CD4-positive, alpha-beta T cell (primary cell): Measurements from ENCODE around the gene FLII. TPM values are rescaled to one million over a fixed set of nuclear protein-coding genes. Genes with fewer than 3 reads are reported as not detected.

Source experiments
- ATAC-seq: fragments of 200-7000 bp; cut with Tn5 transposase; one replicate; pipeline ENCODE4 v1.10.0; 2022; ENCODE audit warnings: mild to moderate bottlenecking; ENCODE audit not compliant: poor library complexity
- CTCF ChIA-PET: fragments of 350-600 bp; sonication (Branson Sonifier 250); formaldehyde crosslinking; loops from one replicate; lab custom pipeline; 2021; ENCODE audit warnings: antibody characterized with exemption, inconsistent platforms; lab: Charles Lee
- POLR2A ChIA-PET: fragments of 350-600 bp; sonication (Branson Sonifier 250); formaldehyde crosslinking; loops from one replicate; lab custom pipeline; 2021; ENCODE audit warnings: antibody characterized with exemption, inconsistent platforms; lab: Charles Lee
- DNase-seq, 14 experiments: peaks; one replicate each; pipeline ENCODE4 v3.0.0-alpha.2; 2013 to 2020; ENCODE audit warnings: mixed read lengths in 2 of 14
- H3K27ac ChIP-seq, 2 donors: one replicate each; pipeline versions ENCODE4 v1.5.1 to v1.7.0; 2013; ENCODE audit warnings: low read length in 2 of 2, low read depth in 1 of 2, mild to moderate bottlenecking in 1 of 2
- H3K27me3 ChIP-seq, 2 experiments: 1 replicate in 1 of 2; 2 replicates in 1 of 2; pipeline versions ENCODE4 v1.6.1 to v1.7.0; 2013; ENCODE audit warnings: low read length in 2 of 2, control low read depth in 1 of 2, mild to moderate bottlenecking in 1 of 2, moderate library complexity in 1 of 2; ENCODE audit not compliant: insufficient read depth in 2 of 2, control insufficient read depth in 1 of 2
- H3K36me3 ChIP-seq: one replicate; pipeline ENCODE4 v1.6.1; 2013; ENCODE audit warnings: low read length, control low read depth; ENCODE audit not compliant: insufficient read depth
- H3K4me1 ChIP-seq: one replicate; pipeline ENCODE4 v1.6.1; 2013; ENCODE audit warnings: low read length, control low read depth; ENCODE audit not compliant: insufficient read depth
- H3K4me3 ChIP-seq: one replicate; pipeline ENCODE4 v1.5.1; 2013; ENCODE audit warnings: mild to moderate bottlenecking, low read length, moderate library complexity
- H3K9me3 ChIP-seq, 2 experiments: 1 replicate in 1 of 2; 2 replicates in 1 of 2; pipeline versions ENCODE4 v1.6.1 to v1.7.0; 2013; ENCODE audit warnings: low read length in 2 of 2, mild to moderate bottlenecking in 2 of 2, control low read depth in 1 of 2, moderate library complexity in 1 of 2; ENCODE audit not compliant: control insufficient read depth in 1 of 2, insufficient read depth in 1 of 2
- H3K27ac Mint-ChIP-seq: one replicate; pipeline ENCODE4 v1.8.0; 2020; ENCODE audit warnings: mixed read lengths
- H3K27me3 Mint-ChIP-seq: one replicate; pipeline ENCODE4 v1.8.0; 2021; ENCODE audit warnings: mixed read lengths
- H3K36me3 Mint-ChIP-seq: one replicate; pipeline ENCODE4 v1.8.0; 2021; ENCODE audit warnings: low read depth, mixed read lengths
- H3K4me1 Mint-ChIP-seq: one replicate; pipeline ENCODE4 v1.8.0; 2021; ENCODE audit warnings: low read depth, mixed read lengths
- H3K4me3 Mint-ChIP-seq: one replicate; pipeline ENCODE4 v1.8.0; 2020; ENCODE audit warnings: mild to moderate bottlenecking, mixed read lengths
- H3K9me3 Mint-ChIP-seq: one replicate; pipeline ENCODE4 v1.8.0; 2020; ENCODE audit warnings: mixed read lengths
- CTCF ChIP-seq: fragments of 200-600 bp; IDR thresholded peaks from one replicate; pipeline ENCODE4 v1.8.0; 2022; ENCODE audit warnings: antibody characterized with exemption, mild to moderate bottlenecking
- intact Hi-C, 2 experiments: fragments of 100-400 bp; cut with DNase I in 1 of 2; cut with micrococcal nuclease in 1 of 2; formaldehyde crosslinking; loops; one replicate each; pipeline versions ENCODE4 v1.15.1 to v1.9.0; 2023 to 2025; cut with DNase I, micrococcal nuclease
- total RNA-seq, 174 experiments: library from RNA in 2 of 174; stranded (reverse) in 2 of 174; gene quantifications; one replicate each; pipeline ENCODE4 v1.2.3 and lab custom pipeline; 2021 to 2026

FLII gene
- total RNA-seq, 2 experiments from 2014 or later: 179 to 190 TPM

- CTCF ChIA-PET: no interaction called here
- Histone ChIP-seq H3K27ac (no peak overlapping the region), H3K36me3 (peaks cover 36% of the 10 kb centered on the region), H3K4me3 (no peak overlapping the region), H3K9me3 (no peaks in the 10 kb centered on the region), H3K4me1 (peaks cover 32% of the 10 kb centered on the region), H3K27me3 (no peaks in the 10 kb centered on the region)
- POLR2A ChIA-PET: no interaction called here
- ATAC-seq: no peak
- Mint-ChIP-seq H3K4me1 (peaks cover 21% of the 10 kb centered on the region), H3K9me3 (no peaks in the 10 kb centered on the region), H3K4me3 (no peak overlapping the region), H3K36me3 (peaks cover 19% of the 10 kb centered on the region), H3K27ac (no peak overlapping the region), H3K27me3 (no peaks in the 10 kb centered on the region)
- intact Hi-C loops: no loop called here
- TF ChIP-seq CTCF: no peak
- DNase-seq: no peak
Observed at GRCh38 chr17:18231164-18231563, 27.4 kb downstream of the FLII start.

- Mint-ChIP-seq H3K27ac (no peak overlapping the region), H3K27me3 (no peaks in the 10 kb centered on the region), H3K36me3 (peaks cover 14% of the 10 kb centered on the region), H3K9me3 (no peaks in the 10 kb centered on the region), H3K4me1 (peaks cover 25% of the 10 kb centered on the region), H3K4me3 (no peak overlapping the region)
- H3K4me1 ChIP-seq: peaks cover 37% of the 10 kb centered on the region
- no peak overlapping the region for H3K27ac ChIP-seq
- peaks cover 30% of the 10 kb centered on the region for H3K36me3 ChIP-seq
- no peaks in the 10 kb centered on the region for H3K27me3 ChIP-seq
- POLR2A ChIA-PET: no interaction called here
- ATAC-seq: no peak
- CTCF ChIA-PET: no interaction called here
- no peak for DNase-seq
- H3K4me3 ChIP-seq: no peak overlapping the region
- H3K9me3 ChIP-seq: no peaks in the 10 kb centered on the region
- intact Hi-C loops: no loop called here
- TF ChIP-seq CTCF: no peak
Observed at GRCh38 chr17:18230288-18231141, 28.0 kb downstream of the FLII start.

- Mint-ChIP-seq H3K27me3 (no peaks in the 10 kb centered on the region), H3K4me1 (peaks cover 25% of the 10 kb centered on the region), H3K9me3 (no peaks in the 10 kb centered on the region), H3K27ac (no peak overlapping the region), H3K36me3 (peaks cover 6% of the 10 kb centered on the region), H3K4me3 (no peak overlapping the region)
- no peak overlapping the region for H3K4me3 ChIP-seq
- TF ChIP-seq CTCF: no peak
- ATAC-seq (no peak), DNase-seq (no peak)
- CTCF ChIA-PET: no interaction called here
- intact Hi-C loops: no loop called here
- peaks cover 41% of the 10 kb centered on the region for H3K4me1 ChIP-seq
- H3K9me3 ChIP-seq: no peaks in the 10 kb centered on the region
- POLR2A ChIA-PET: no interaction called here
- H3K27ac ChIP-seq: no peak overlapping the region
- no peaks in the 10 kb centered on the region for H3K27me3 ChIP-seq
- H3K36me3 ChIP-seq: peaks cover 22% of the 10 kb centered on the region
Observed at GRCh38 chr17:18229771-18230170, 28.8 kb downstream of the FLII start.
